Naive B cell (primary cell): ENCODE results near the gene STK10. TPM values are rescaled to one million over a fixed set of nuclear protein-coding genes. Genes with fewer than 3 reads are reported as not detected.
"Not testable (repeated sequence)": the region's sequence is repeated elsewhere in the genome, so short reads cannot be mapped to it uniquely, and the experiment has no call there.

Experiments
- ATAC-seq, 2 donors: fragments of 150-1000 bp; cut with Tn5 transposase; 2 replicates each; pipeline ENCODE4 v1.10.0; 2021; ENCODE audit warnings: low read depth in 2 of 2, mild to moderate bottlenecking in 2 of 2, moderate library complexity in 2 of 2
- DNase-seq: peaks from one replicate; pipeline ENCODE4 v3.0.0; 2022
- H3K27ac Mint-ChIP-seq, 6 donors: one replicate each; pipeline ENCODE4 v1.8.0; 2020 to 2022; ENCODE audit warnings: mild to moderate bottlenecking in 6 of 6, mixed read lengths in 6 of 6, moderate library complexity in 5 of 6, inconsistent platforms in 2 of 6
- H3K27me3 Mint-ChIP-seq, 3 donors: one replicate each; pipeline ENCODE4 v1.8.0; 2021 to 2022; ENCODE audit warnings: mixed read lengths in 3 of 3, mild to moderate bottlenecking in 1 of 3
- H3K36me3 Mint-ChIP-seq, 2 donors: one replicate each; pipeline ENCODE4 v1.8.0; 2020 to 2022; ENCODE audit warnings: mixed read lengths in 2 of 2, inconsistent platforms in 1 of 2, mild to moderate bottlenecking in 1 of 2
- H3K4me1 Mint-ChIP-seq, 3 donors: one replicate each; pipeline ENCODE4 v1.8.0; 2020 to 2022; ENCODE audit warnings: mixed read lengths in 3 of 3, inconsistent platforms in 1 of 3, mild to moderate bottlenecking in 1 of 3, moderate library complexity in 1 of 3
- H3K4me3 Mint-ChIP-seq, 8 donors: one replicate each; pipeline ENCODE4 v1.8.0; 2020 to 2022; ENCODE audit warnings: mild to moderate bottlenecking in 8 of 8, mixed read lengths in 8 of 8, moderate library complexity in 8 of 8, inconsistent platforms in 2 of 8
- H3K9me3 Mint-ChIP-seq, 7 donors: one replicate each; pipeline ENCODE4 v1.8.0; 2020 to 2022; ENCODE audit warnings: mixed read lengths in 7 of 7, mild to moderate bottlenecking in 5 of 7, inconsistent platforms in 2 of 7, moderate library complexity in 1 of 7
- polyA plus RNA-seq, 6 donors: library from polyadenylated mRNA; unstranded; fragments of 300-500 nt; fragmentation: Illumina TruSeq; gene quantifications; one replicate each; pipeline ENCODE4 v1.2.3, GENCODE V29; 2021; ENCODE audit warnings: low read depth in 6 of 6

The STK10 gene
- polyA plus RNA-seq, 6 donors from 2014 or later, result 12.2 to 73.3 (median 36.3) TPM

DNA sequence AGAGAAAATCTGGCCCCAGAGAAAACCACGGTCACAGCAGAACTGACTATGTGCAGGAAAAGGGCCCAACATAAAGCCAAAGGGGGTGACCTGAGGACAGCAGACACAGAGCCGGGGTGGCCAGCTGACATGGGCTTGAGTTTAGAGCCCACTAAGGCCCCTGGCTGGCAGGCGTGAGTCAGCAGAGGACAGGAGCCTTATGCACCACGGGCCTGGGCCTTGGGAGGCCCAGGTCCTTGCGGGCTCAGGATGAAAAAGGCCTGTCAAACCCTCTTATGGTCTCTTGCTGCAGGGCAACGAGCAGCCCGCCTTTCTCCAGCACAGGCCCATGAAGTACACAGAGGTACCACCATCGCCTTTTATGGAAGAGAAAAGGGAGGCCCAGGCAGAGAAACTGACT, 19.7 kb downstream of the STK10 start:
- peaks cover 4 to 9% of the 10 kb centered on the region in 2 donors for H3K36me3 Mint-ChIP-seq
- no peaks in the 10 kb centered on the region for H3K27me3 Mint-ChIP-seq
- ATAC-seq, result no peak
- DNase-seq, result no peak
- peaks cover 45 to 87% (median 62%) of the 10 kb centered on the region in 3 donors for H3K4me1 Mint-ChIP-seq
- H3K27ac Mint-ChIP-seq, result peak overlapping the region in 4 of 6 donors; percentile 26 to 96 (median 82)
- peak overlapping the region in 2 of 8 donors; percentile 21 to 38 for H3K4me3 Mint-ChIP-seq
- H3K9me3 Mint-ChIP-seq, result no peaks in the 10 kb centered on the region

DNA sequence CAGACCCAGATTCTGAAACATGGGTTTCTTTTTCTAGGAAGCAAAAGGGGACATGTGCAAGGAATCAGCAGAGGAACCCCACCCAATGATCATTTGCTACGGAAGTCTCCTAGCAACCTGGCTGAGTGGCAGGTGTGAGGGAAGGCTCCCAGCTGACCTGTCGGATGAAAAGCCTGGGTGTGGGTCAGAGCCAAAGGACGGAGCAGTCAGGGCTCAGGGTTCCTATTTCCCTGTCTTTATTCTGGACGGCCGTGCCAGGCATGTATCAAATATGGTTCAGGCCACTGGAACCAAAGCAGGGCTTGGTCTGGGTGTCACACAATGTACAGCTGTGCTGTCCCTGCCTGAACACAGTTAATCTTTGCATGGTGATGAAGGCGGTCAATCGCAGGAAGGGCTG, 20.1 kb downstream of the STK10 start:
- peak overlapping the region in 1 of 6 donors; percentile 58 for H3K27ac Mint-ChIP-seq
- peaks cover 45 to 87% (median 57%) of the 10 kb centered on the region in 3 donors for H3K4me1 Mint-ChIP-seq
- H3K27me3 Mint-ChIP-seq, result no peaks in the 10 kb centered on the region
- H3K36me3 Mint-ChIP-seq, result peaks cover 4 to 9% of the 10 kb centered on the region in 2 donors
- no peaks in the 10 kb centered on the region for H3K9me3 Mint-ChIP-seq
- DNase-seq (no peak), ATAC-seq (no peak)
- peak overlapping the region in 1 of 8 donors; percentile 21 for H3K4me3 Mint-ChIP-seq

DNA sequence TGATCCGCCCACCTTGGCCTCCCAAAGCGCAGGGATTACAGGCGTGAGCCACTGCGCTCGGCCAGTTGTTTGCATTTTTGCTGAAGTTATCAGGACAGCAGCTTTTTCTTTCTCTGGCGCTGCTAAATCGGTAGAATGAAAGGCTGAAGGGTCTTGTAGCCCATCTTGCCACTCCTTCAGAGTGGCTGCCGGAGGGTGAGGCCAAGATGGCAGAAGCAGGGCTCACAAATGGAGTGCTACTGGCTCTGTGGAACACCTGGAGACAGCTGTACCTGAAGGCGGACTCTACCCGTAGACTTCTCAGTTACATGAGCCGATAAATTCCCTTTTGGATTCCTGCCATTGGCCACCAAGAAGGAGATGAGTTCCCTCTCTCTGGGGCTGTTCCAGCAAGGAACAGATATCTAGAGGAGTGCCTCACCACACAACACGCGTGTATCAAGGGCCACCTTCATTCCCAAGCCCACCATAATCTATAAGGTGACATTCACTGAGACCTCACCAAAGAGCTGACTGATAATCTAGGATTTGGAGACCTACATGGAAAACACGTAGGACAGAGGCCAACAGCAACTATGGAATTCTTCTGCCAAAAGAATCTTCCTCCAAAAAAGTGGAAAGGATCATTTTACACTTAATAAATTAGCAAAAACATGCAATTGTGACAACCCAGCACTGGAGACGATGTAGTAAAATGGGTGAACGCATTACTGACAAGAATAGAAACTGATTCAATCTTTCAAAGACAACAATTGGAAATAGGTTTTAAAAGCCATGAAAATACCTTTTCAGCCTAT, 21.8 kb downstream of the STK10 start:
- ATAC-seq, result no peak
- Mint-ChIP-seq H3K9me3 (no peaks in the 10 kb centered on the region), H3K36me3 (peaks cover 4 to 9% of the 10 kb centered on the region in 2 donors), H3K27ac (peak overlapping the region in 5 of 6 donors; percentile 42 to 92 (median 60)), H3K4me1 (peaks cover 48 to 85% (median 56%) of the 10 kb centered on the region in 3 donors), H3K4me3 (peak overlapping the region in 3 of 8 donors; percentile 16 to 69 (median 50)), H3K27me3 (no peaks in the 10 kb centered on the region)
- no peak for DNase-seq

DNA sequence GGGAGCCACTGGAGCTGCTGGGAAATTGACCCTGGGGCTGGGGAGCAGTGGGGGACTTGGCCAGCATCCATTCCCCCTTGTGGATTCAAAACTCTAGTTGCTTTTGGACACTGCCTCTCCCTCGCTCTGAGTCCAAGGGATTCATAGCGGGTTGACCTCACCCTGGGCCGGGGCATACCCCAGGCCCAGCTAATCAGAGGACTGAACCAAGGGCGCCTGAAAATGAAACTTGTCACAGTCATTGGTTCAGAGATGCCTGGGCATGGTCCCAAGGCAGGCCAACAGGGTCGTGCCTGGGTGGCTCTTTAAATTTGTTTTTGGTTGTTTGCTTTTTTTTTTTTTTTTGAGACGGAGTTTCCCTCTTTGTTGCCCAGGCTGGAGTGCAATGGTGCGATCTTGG, 22.6 kb downstream of the STK10 start:
- Mint-ChIP-seq H3K36me3 (peaks cover 4 to 9% of the 10 kb centered on the region in 2 donors), H3K4me1 (peaks cover 48 to 84% (median 58%) of the 10 kb centered on the region in 3 donors), H3K27me3 (no peaks in the 10 kb centered on the region), H3K9me3 (no peaks in the 10 kb centered on the region), H3K4me3 (peak overlapping the region in 5 of 8 donors; percentile 8 to 69 (median 35)), H3K27ac (peak overlapping the region; percentile 42 to 92 (median 60))
- ATAC-seq, result peak; percentile 74 to 85
- no peak for DNase-seq

DNA sequence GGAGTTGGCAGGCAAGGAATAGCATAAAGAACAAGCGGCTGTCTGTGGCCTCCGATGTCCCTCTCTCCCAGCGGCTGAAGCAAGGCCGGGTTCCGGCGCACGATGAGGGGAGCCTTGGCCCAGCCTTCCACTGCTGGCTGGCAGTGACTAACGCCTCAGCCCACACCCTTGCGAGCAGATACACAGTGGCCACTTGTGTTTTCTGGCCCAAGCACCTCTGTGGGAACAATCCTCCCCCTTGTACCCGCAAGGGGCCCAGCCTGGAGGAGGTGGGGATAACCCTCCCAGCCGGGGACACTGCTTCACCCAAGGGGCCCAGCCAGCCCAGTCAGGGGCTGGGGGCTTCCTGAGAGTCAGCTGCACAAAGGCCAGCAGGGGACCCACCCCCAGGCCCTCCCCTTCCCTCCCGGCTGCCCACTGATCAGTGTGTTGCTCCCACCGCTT, 23.2 kb downstream of the STK10 start:
- no peak for ATAC-seq
- Mint-ChIP-seq H3K9me3 (no peaks in the 10 kb centered on the region), H3K27ac (peak overlapping the region in 5 of 6 donors; percentile 21 to 92 (median 60)), H3K4me1 (peaks cover 45 to 84% (median 56%) of the 10 kb centered on the region in 3 donors), H3K4me3 (no peak overlapping the region), H3K36me3 (peaks cover 3 to 9% of the 10 kb centered on the region in 2 donors), H3K27me3 (no peaks in the 10 kb centered on the region)
- no peak for DNase-seq

DNA sequence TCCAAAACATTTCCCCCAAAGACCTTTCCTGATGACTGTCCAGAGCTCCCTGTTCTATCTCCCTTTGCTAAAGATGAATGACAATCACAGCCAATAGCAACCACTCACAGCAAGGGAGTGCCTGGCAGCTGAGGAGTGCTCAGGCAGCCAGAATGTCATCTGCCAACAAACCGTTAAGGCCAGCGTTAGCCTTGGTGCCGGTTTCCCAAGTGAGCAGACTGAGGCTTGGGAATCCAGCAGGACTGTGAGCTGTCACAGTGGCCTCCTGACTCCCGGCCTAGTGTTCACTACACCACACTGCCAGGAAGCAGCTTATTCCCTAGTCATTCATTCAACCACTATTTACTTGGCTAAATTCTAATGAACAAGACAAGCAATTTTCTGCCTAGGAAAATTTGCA, 24.7 kb downstream of the STK10 start:
- H3K9me3 Mint-ChIP-seq, result no peaks in the 10 kb centered on the region
- H3K36me3 Mint-ChIP-seq, result no peaks in the 10 kb centered on the region

DNA sequence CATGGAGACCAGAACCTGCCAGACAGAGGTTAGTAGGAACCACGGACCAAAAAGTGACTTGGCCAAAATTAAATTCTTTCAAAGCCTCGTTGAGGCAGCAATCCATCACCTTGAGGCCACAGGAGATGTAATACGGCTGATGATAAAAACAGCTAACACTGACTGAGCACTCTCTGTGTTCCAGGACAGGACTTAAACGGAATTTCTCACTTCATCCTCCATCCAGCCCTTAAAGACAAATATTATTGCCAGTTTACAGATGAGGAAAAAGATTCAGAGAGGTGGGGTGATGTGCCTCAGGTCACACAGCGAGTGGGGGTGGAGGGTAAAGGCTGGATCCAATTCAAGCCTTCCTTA, 25.1 kb downstream of the STK10 start:
- Mint-ChIP-seq H3K9me3 (no peaks in the 10 kb centered on the region), H3K27me3 (no peaks in the 10 kb centered on the region), H3K4me3 (peak overlapping the region in 1 of 8 donors; percentile 53), H3K4me1 (peaks cover 41 to 84% (median 59%) of the 10 kb centered on the region in 3 donors), H3K36me3 (no peaks in the 10 kb centered on the region), H3K27ac (peak overlapping the region in 3 of 6 donors; percentile 33 to 50 (median 42))
- ATAC-seq (no peak), DNase-seq (no peak)

More for the DNA sequence above, 24.7 kb downstream of the STK10 start:
- Mint-ChIP-seq H3K4me3 (no peak overlapping the region), H3K27me3 (no peaks in the 10 kb centered on the region), H3K27ac (peak overlapping the region in 2 of 6 donors; percentile 14 to 42), H3K4me1 (peaks cover 43 to 84% (median 55%) of the 10 kb centered on the region in 3 donors)
- no peak for ATAC-seq
- DNase-seq, result no peak

DNA sequence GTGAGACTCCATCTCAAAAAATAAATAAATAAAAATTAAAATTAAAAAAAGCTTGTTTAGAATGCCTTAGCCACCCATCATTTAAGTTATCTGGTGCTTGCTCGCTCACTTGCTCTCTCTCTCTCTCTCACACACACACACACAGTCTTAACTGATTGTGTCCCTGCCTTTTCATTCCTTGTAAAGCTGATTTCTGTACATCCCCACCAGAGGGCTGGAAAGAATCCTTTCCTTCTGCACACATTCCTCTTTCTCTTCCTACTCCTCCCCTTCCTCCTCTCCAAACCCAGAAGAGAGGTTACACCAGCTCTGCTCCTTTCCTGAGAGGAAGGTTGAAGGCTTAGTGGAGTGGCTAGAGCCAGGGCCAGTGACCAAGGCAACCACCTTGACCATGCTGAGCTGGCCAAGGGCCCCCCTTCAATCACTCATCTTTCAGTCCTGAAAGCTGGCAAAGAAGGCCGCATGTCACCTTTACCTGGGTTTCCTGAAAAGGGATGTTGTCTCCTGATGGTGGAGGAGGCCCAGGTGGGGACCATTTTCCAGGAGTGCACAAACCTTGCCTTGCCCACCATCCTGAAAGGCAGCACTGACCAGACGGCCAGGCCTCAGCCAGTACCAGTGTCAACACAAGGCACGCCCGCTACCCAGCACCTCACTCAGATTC, 25.6 kb downstream of the STK10 start:
- no peaks in the 10 kb centered on the region for H3K27me3 Mint-ChIP-seq
- no peaks in the 10 kb centered on the region for H3K9me3 Mint-ChIP-seq
- peaks cover 37 to 83% (median 56%) of the 10 kb centered on the region in 3 donors for H3K4me1 Mint-ChIP-seq
- ATAC-seq (no peak), DNase-seq (no peak)
- H3K27ac Mint-ChIP-seq, result peak overlapping the region in 4 of 6 donors; percentile 39 to 67 (median 46)
- no peaks in the 10 kb centered on the region for H3K36me3 Mint-ChIP-seq
- peak overlapping the region in 3 of 8 donors; percentile 22 to 53 (median 22) for H3K4me3 Mint-ChIP-seq

DNA sequence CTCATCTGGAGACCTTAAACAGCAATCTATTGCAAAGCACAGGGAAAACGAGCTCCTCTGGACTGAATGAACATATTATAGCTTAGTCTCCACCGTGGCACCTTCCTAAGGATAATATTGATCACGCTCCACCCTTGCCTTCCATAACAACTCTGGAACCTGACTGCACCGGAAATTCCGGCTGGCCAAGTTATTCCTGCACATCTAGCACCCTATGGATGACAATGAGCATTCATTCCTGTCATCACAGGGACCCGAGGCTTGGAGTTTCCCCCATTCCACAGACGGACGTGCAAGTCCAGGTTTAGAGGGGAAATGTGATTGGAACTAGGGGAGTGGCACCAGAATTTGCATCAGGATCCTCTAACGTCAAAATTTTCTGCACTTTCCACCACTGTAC, 27.5 kb downstream of the STK10 start:
- Mint-ChIP-seq H3K4me1 (peaks cover 45 to 82% (median 62%) of the 10 kb centered on the region in 3 donors), H3K4me3 (peak overlapping the region in 3 of 8 donors; percentile 30 to 71 (median 32)), H3K36me3 (peaks cover 6 to 9% of the 10 kb centered on the region in 2 donors), H3K27ac (peak overlapping the region in 5 of 6 donors; percentile 1 to 89 (median 16)), H3K27me3 (no peaks in the 10 kb centered on the region), H3K9me3 (no peaks in the 10 kb centered on the region)
- ATAC-seq (no peak), DNase-seq (no peak)

DNA sequence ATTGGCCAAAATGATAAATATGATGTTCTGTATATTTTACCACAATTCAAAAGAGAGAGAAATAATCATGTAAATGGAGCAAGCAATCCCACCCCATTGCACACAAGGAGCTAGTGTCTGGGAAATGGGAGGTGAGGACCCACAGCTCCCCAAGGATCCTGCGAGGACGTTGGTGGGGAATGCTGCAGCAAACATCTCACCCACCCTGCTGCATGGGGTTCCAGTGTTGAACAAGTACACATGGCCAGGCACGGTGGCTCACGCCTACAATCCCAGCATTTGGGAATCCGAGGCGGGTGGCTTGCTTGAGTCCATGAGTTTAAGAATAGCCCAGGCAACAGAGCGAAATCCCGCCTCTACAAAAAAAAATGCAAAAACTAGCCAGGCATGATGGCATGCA, 29.0 kb downstream of the STK10 start:
- H3K4me3 Mint-ChIP-seq, result peak overlapping the region in 5 of 8 donors; percentile 24 to 85 (median 54)
- H3K4me1 Mint-ChIP-seq, result peaks cover 50 to 84% (median 63%) of the 10 kb centered on the region in 3 donors
- H3K9me3 Mint-ChIP-seq, result no peaks in the 10 kb centered on the region
- H3K36me3 Mint-ChIP-seq, result peaks cover 9 to 17% of the 10 kb centered on the region in 2 donors
- ATAC-seq (no peak), DNase-seq (no peak)
- no peaks in the 10 kb centered on the region for H3K27me3 Mint-ChIP-seq
- peak overlapping the region in 5 of 6 donors; percentile 16 to 87 (median 37) for H3K27ac Mint-ChIP-seq

DNA sequence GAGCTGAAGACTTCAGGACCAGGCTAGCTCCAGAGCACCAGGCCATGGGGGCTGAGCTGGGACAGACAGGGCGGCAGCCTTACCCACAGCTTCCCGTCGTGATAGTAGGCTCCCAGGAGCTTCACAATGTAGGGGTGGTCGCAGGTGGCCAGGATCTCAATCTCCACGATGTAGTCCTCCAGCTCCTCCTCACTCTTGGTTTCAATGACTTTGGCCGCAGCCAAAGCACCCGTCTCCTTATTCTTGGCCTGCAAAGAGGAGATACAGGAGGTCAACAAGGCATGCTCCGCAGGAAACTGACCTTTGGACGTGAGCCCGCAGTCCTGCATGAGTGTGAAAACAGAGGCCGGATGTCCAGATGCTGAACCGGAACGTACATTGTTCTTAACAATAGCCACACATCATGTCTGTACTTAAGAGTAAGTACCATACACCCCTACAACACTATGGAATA, 31.5 kb downstream of the STK10 start:
- peak overlapping the region in 4 of 8 donors; percentile 21 to 69 (median 50) for H3K4me3 Mint-ChIP-seq
- ATAC-seq, result no peak
- H3K36me3 Mint-ChIP-seq, result peaks cover 27 to 30% of the 10 kb centered on the region in 2 donors

DNA sequence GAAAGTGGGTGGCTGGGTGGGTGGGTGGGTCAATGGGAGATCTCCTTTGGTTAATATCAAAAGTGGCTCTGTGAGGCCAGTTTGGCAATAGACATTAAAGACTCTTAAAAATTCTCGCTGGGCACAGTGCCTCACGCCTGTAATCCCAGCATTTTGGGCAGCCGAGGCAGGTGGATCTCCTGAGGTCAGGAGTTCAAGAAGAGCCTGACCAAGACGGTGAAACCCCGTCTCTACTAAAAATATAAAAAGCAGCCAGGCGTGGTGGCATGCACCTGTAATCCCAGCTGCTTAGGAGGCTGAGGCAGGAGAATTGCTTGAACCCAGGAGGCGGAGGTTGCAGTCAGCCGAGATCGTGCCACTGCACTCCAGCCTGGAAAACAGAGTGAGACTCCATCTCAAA, 32.9 kb downstream of the STK10 start:
- peak overlapping the region in 1 of 8 donors; percentile 79 for H3K4me3 Mint-ChIP-seq
- ATAC-seq, H3K9me3 Mint-ChIP-seq, DNase-seq, H3K27me3 Mint-ChIP-seq: not testable (repeated sequence)
- H3K27ac Mint-ChIP-seq, result peak overlapping the region in 2 of 6 donors; percentile 54 to 82
- peaks cover 58 to 89% (median 72%) of the 10 kb centered on the region in 3 donors for H3K4me1 Mint-ChIP-seq
- peaks cover 28 to 32% of the 10 kb centered on the region in 2 donors for H3K36me3 Mint-ChIP-seq

More for the DNA sequence above, 31.5 kb downstream of the STK10 start:
- Mint-ChIP-seq H3K27ac (peak overlapping the region in 5 of 6 donors; percentile 14 to 88 (median 81)), H3K4me1 (peaks cover 57 to 88% (median 72%) of the 10 kb centered on the region in 3 donors), H3K27me3 (no peaks in the 10 kb centered on the region), H3K9me3 (no peaks in the 10 kb centered on the region)
- no peak for DNase-seq

DNA sequence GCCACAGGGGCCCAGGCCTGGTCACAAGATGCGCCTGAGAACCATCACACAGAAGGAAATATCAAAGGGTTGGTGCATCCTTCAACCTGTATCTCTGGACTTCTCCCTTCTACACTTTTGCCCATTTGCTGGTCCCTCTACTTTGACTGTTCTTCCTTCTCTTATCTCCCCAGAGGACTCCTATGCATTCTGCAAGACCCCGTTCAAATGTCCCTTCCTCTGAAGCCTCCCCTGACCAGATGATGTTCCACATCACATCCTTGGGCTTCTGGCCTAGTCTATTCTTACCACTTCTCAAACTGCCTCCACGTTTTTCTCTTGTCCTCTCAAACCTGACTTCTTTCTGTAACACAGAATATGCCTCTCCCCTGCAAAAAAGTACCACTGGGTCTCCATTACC, 34.3 kb downstream of the STK10 start:
- Mint-ChIP-seq H3K4me1 (peaks cover 59 to 84% (median 64%) of the 10 kb centered on the region in 3 donors), H3K27ac (peak overlapping the region in 5 of 6 donors; percentile 75 to 92 (median 85)), H3K4me3 (peak overlapping the region in 2 of 8 donors; percentile 18 to 71), H3K27me3 (no peaks in the 10 kb centered on the region), H3K36me3 (peaks cover 28 to 32% of the 10 kb centered on the region in 2 donors), H3K9me3 (no peaks in the 10 kb centered on the region)
- DNase-seq (no peak), ATAC-seq (no peak)
